GM12878 (cell line): ENCODE data around the gene TLCD3B. TPM values are rescaled to one million over a fixed set of nuclear protein-coding genes. Genes with fewer than 3 reads are reported as not detected.

Experiments used
- BRCA1 ChIP-seq: IDR thresholded peaks from 2 replicates; pipeline ENCODE4 v1.6.1; 2011; ENCODE audit warnings: low read depth, low read length, improper control_type of control experiment
- CTCF ChIP-seq, 3 experiments: IDR thresholded peaks in 2 of 3; conservative IDR thresholded peaks in 1 of 3; 2 replicates each; pipeline ENCODE4 v1.5.1; 2011; ENCODE audit warnings: low read depth in 3 of 3, low read length in 3 of 3, mild to moderate bottlenecking in 3 of 3, control low read depth in 2 of 3, moderate library complexity in 2 of 3, inconsistent platforms in 1 of 3, mixed read lengths in 1 of 3; ENCODE audit not compliant: control insufficient read depth in 2 of 3, insufficient read depth in 1 of 3; ENCODE audit errors: extremely low read depth in 1 of 3
- CUX1 ChIP-seq: IDR thresholded peaks from 2 replicates; pipeline ENCODE4 v1.6.1; 2012; ENCODE audit warnings: improper control_type of control experiment, low read depth, low read length; ENCODE audit not compliant: insufficient replicate concordance
- EED ChIP-seq: sonication (generic); IDR thresholded peaks from 2 replicates; pipeline ENCODE4 v1.6.1; 2016; ENCODE audit warnings: antibody characterized with exemption, low read depth
- HDAC2 ChIP-seq: fragments of 200-600 bp; sonication (generic); IDR thresholded peaks from 2 replicates; pipeline ENCODE4 v1.6.1; 2017
- IKZF1 ChIP-seq: fragments of 450-650 bp; conservative IDR thresholded peaks from 2 replicates; pipeline ENCODE4 v1.6.1; 2017; ENCODE audit warnings: antibody characterized with exemption, mild to moderate bottlenecking
- LARP7 ChIP-seq: fragments of 450-650 bp; IDR thresholded peaks from 2 replicates; pipeline ENCODE4 v1.6.1; 2017; ENCODE audit warnings: mild to moderate bottlenecking
- MXI1 ChIP-seq: fragments of 150-350 bp; IDR thresholded peaks from 2 replicates; pipeline ENCODE4 v1.6.1; 2011; ENCODE audit warnings: low read depth, mild to moderate bottlenecking, inconsistent platforms, low read length, improper control_type of control experiment
- NBN ChIP-seq: fragments of 450-650 bp; IDR thresholded peaks from 2 replicates; pipeline ENCODE4 v1.6.1; 2016
- NKRF ChIP-seq: fragments of 450-650 bp; conservative IDR thresholded peaks from 2 replicates; pipeline ENCODE4 v1.6.1; 2017; ENCODE audit warnings: mild to moderate bottlenecking, moderate library complexity
- POLR2AphosphoS2 ChIP-seq: IDR thresholded peaks from 2 replicates; pipeline ENCODE4 v1.6.1; 2011; ENCODE audit warnings: low read depth, mild to moderate bottlenecking, low read length, improper control_type of control experiment, moderate library complexity
- RB1 ChIP-seq: fragments of 450-650 bp; formaldehyde crosslinking; IDR thresholded peaks from 2 replicates; pipeline ENCODE4 v1.6.1; 2017; ENCODE audit warnings: mild to moderate bottlenecking, borderline replicate concordance
- RELA ChIP-seq: fragments of 450-650 bp; IDR thresholded peaks from 2 replicates; pipeline ENCODE4 v1.8.0; 2014; ENCODE audit warnings: borderline replicate concordance; ENCODE audit not compliant: partially characterized antibody
- RUNX3 ChIP-seq: IDR thresholded peaks from 2 replicates; pipeline ENCODE4 v1.6.1; 2012; ENCODE audit warnings: low read length, inconsistent platforms
- SREBF1 ChIP-seq: IDR thresholded peaks from 2 replicates; pipeline ENCODE4 v1.6.1; 2012; ENCODE audit warnings: mild to moderate bottlenecking, low read length
- ZBED1 ChIP-seq: IDR thresholded peaks from 2 replicates; pipeline ENCODE4 v1.6.1; 2016; ENCODE audit warnings: borderline replicate concordance
- ZBTB4 ChIP-seq: fragments of 450-650 bp; formaldehyde crosslinking; IDR thresholded peaks from 2 replicates; pipeline ENCODE4 v1.4.0; 2022; ENCODE audit warnings: mild to moderate bottlenecking, moderate library complexity
- ZSCAN29 ChIP-seq: fragments of 450-650 bp; IDR thresholded peaks from 2 replicates; pipeline ENCODE4 v1.6.1; 2017; ENCODE audit warnings: mild to moderate bottlenecking, moderate library complexity
- polyA plus RNA-seq, 11 experiments: library from polyadenylated mRNA; depleted of rRNA in 4 of 11; unstranded in 6 of 11; stranded (reverse) in 5 of 11; fragments of >200 nt; fragmentation: Nextera tagmentation in 4 of 11; fragmentation: Illumina TruSeq in 1 of 11; extraction: Ambion mirVana in 4 of 11; extraction: Trizol in 1 of 11; gene quantifications; 1 replicate in 1 of 11; 2 replicates in 10 of 11; pipeline versions ENCODE4 v1.2.1 to v1.2.3, GENCODE V29; 2011 to 2016; ENCODE audit warnings: inconsistent platforms in 2 of 11, missing spikeins in 2 of 11, low read depth in 1 of 11
- total RNA-seq, 4 experiments: library from RNA; depleted of rRNA in 3 of 4; stranded (reverse); fragments of >200 nt in 3 of 4; fragmentation: Illumina TruSeq in 1 of 4; extraction: Trizol in 1 of 4; gene quantifications; 2 replicates each; pipeline versions ENCODE4 v1.2.1 to v1.2.3, GENCODE V29; 2013 to 2021

Gene TLCD3B
- total and polyA plus RNA-seq, 10 of the 15 experiments (the other 5 are each of a cell fraction or from before 2014, with no cell fraction given) = 0.05 to 0.51 (median 0.18) TPM; not detected in 4

- peak; percentile 91 for TF ChIP-seq NKRF
- TF ChIP-seq LARP7 = peak; percentile 96
- TF ChIP-seq EED = peak; percentile 90
- TF ChIP-seq IKZF1 = peak; percentile 98
- TF ChIP-seq CTCF (IDR thresholded peaks at IDR 0.05 in 2 of 3, conservative IDR thresholded peaks at IDR 0.05 in 1 of 3; ENCODE audit: control insufficient read depth in 2 of 3, extremely low read depth in 1 of 3, insufficient read depth in 1 of 3, low read depth in 3 of 3, low read length in 3 of 3) = no peak
- TF ChIP-seq RELA = peak; percentile 47
- TF ChIP-seq ZBTB4 (CRISPR knock-in tag) = no peak
- no peak for TF ChIP-seq ZSCAN29
- TF ChIP-seq SREBF1 = no peak
- TF ChIP-seq CUX1 = no peak
- peak; percentile 85; the same call in 1 of the 2 replicates for TF ChIP-seq MXI1
- no peak; the same call in 1 of the 2 replicates for TF ChIP-seq RUNX3
- TF ChIP-seq HDAC2 = no peak
- TF ChIP-seq RB1 = peak; percentile 95
- no peak; the same call in none of the 2 replicates for TF ChIP-seq POLR2AphosphoS2
- peak; percentile 38; the same call in 1 of the 2 replicates for TF ChIP-seq BRCA1
- no peak; the same call in none of the 2 replicates for TF ChIP-seq NBN
- TF ChIP-seq ZBED1 = no peak
Observed at GRCh38 chr16:30065102-30065942, 34.3 kb upstream of the TLCD3B start, which contains the start of gene ALDOA (continued).
